GM12874 (cell line): ENCODE data around the gene PTPRK.

ENCODE experiments used
- CTCF ChIP-seq: IDR thresholded peaks from 2 replicates; pipeline ENCODE4 v1.5.1; 2011; ENCODE audit warnings: low read depth, mild to moderate bottlenecking, control low read depth, low read length, moderate library complexity; ENCODE audit not compliant: insufficient read depth

Gene PTPRK

DNA sequence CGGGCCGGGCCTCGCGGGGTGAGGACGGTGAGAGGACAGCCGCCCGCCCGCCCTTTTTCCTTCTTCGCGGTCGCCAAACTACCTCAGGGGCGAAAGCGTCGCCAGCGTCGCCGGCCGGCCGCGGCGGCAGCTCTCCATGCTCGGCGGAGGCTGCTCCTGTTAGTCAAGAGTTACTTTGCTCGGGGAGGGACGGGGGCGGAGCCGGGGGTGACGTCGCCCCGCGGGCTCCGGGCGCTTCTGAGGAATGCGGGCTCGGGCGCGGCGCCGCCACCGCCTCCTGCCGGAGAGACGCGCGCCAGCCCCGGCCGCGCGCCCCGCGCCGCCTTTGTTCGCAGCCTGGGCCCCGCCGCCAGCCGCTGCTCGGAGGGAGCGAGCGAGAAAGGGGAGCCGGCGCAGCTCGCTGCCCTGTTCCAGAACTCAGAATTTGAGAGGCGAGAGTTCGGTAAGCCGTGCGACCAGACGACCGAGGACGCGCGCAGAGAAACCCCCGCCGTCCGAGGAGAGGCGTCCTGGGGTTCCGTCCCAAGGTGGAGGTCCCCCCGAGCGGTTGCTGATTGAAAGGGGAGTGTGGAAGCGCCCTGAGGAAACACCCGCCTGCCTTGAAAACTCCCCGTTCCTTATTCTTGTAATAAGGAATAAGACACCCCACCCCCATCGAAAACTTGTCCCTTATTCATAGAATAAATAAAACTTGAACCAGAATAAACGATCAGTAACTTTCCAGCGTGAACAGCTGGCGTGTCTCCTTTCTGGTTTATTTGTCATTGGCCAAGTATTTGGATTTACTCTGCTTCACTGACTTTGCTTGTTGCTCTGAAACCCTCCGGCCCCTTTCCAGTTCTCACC lies at the start of gene PTPRK:
PTPRK (minus strand) TSS at position 164 of the 846 bp plus-strand sequence. CDS start 241 bp downstream, outside the sequence.
- TF ChIP-seq CTCF, result peak; percentile 55

- no peak for TF ChIP-seq CTCF
These were observed 46.6 kb upstream of the PTPRK start for GRCh38 chr6:128567029-128567428.

- no peak for TF ChIP-seq CTCF
These were observed 40.6 kb upstream of the PTPRK start for GRCh38 chr6:128560966-128561365.

DNA sequence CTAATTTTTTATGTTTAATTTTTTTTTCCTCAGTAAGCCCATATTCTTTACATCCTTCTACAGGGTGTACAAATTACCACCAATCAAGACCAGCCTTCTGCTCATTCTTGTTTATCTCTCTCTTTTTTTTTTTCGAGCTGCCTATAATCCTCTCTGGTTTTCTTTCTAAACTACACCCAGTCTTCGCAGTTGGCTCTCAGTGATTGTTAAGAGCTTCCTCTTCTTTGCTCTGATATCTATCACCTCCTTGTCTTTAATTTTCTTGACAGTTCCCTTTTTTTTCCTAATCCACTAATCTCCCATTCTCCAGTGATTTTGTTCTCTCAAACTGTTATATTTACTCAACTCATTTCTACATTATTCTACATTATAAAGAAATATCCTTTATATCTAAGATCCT lies 38.5 kb upstream of the PTPRK start:
- TF ChIP-seq CTCF, result no peak

GRCh38 chr6:128558021-128558420 lies 37.6 kb upstream of the PTPRK start:
- TF ChIP-seq CTCF, result no peak

- TF ChIP-seq CTCF, result no peak
These were observed 36.7 kb upstream of the PTPRK start for GRCh38 chr6:128557081-128557480.

DNA sequence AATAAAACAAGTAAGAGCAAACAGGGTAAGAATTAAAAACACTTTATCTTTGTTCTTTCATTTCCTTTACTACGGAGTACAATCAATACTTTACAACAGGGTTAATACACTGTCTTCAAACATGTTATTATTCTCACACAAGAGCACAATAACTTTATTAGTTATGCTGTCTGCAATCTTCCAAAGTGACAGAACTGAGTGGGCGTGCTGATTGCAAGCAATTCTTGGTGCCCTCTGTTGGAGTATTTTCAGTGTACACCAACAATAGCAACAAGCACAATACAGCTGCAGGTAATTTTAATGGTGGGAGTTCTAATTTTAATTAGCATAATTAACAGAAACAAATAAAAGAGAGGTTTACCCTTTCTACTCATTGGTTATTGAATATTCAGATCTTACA lies 33.9 kb upstream of the PTPRK start:
- no peak for TF ChIP-seq CTCF

DNA sequence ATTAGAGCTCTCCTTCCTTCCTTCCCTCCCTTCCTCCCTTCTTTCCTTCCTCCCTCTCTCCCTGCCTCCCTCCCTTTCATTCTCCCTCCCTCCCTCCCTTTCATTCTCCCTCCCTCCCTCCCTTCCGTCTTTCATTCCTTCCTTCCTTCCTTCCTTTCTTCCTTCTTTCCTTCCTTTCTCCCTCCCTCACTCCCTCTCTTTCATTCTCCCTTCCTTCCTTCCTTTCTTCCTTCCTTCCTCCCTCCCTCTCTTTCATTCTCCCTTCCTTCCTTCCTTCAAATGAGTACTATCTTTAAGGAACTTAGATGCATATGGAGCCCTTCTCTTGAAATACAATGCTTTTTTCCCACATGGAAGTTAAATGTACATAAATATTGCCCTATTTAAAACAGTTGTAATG lies 20.9 kb upstream of the PTPRK start:
- TF ChIP-seq CTCF, result no peak
